ENCODE results near the gene GATB.
"Not testable (repeated sequence)": the region's sequence is repeated elsewhere in the genome, so short reads cannot be mapped to it uniquely, and the experiment has no call there.

The GATB gene

DNA sequence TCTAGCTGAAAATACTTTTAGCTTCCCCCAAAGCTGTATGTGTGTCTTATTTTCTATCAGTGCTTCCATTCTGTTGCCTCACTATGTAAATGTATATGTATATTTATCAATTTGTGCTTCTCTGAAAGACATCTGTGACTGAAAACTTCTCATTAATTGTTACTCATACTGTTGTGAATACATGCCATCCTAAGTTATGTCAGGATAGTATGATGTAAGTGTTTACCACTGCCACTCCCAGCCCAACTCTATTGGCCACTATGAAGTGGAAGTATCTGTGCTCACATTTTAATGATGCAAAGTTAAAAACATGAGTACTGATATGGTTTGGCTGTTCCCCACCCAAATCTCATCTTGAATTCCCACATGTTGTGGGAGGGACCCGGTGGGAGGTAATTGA, 24.4 kb downstream of the GATB start:
- in situ Hi-C loops (cut with HindIII; ENCODE audit: low sequenced_read_pairs), result no loop called here

DNA sequence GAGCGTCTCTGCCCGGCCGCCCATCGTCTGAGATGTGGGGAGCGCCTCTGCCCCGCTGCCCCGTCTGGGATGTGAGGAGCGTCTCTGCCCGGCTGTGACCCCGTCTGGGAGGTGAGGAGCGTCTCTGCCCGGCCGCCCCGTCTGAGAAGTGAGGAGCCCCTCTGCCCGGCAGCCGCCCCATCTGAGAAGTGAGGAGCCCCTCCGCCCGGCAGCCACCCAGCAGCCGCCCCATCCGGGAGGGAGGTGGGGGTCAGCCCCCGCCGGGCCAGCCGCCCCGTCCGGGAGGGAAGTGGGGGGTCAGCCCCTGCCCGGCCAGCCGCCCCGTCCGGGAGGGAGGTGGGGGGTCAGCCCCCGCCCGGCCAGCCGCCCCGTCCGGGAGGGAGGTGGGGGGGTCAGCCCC, 29.1 kb downstream of the GATB start:
- in situ Hi-C loops (cut with HindIII; ENCODE audit: low sequenced_read_pairs), result not testable (repeated sequence)

DNA sequence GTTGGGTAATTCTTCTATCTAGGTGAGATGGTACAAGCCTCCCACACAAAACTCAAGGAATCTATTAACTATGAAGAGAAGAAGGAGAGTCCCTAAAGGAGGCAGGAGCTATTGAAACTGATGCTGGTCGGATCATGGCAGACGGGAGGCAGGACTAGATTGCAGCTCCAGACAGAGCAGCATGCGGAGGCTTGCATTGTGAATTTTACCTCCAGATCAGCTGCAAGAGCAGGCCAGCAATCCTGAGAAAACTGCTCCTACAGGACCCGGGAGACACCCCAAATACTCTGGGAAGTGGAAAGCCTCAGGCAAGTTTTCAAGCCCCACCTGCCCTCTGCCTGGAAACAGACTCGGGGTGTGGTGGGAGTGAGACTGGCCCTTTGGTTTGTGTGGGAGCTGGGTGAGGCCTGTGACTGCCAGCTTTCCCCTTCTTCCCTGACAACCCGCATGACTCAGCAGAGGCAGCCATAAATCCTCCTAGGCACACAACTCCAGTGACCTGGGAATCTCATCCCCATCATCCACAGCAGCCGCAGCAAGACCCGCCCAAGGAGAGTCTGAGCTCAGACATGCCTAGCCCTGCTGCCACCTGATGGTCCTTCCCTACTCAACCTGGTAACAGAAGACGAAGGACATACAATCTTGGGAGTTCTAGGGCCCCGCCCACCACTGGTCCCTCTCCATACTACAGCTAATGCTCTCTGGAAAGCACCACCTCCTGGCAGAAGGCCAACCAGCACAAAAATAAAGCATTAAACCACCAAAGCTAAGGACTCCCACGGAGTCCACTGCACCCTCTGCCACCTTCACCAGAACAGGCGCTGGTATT, 30.9 kb downstream of the GATB start:
- in situ Hi-C loops (cut with HindIII; ENCODE audit: low sequenced_read_pairs), result no loop called here

DNA sequence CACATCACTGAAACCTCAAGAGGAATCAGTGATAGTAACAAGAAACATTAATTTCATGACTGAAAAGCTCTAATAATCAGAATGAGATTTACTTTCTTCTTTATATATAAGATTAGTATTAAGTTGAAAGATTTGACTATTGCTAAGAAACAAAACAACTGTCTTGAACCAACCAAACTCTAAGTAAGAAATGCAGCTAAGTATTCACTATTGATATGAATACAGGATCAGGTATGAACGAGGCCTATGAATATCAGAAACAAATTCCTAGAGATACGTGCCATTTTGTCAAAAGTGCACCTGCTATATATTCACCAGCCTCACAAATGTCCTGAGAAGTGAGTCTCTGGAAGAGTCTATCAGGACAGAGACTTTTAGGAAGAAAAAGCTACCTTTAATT, 32.1 kb downstream of the GATB start:
- in situ Hi-C loops (cut with HindIII; ENCODE audit: low sequenced_read_pairs), result no loop called here

DNA sequence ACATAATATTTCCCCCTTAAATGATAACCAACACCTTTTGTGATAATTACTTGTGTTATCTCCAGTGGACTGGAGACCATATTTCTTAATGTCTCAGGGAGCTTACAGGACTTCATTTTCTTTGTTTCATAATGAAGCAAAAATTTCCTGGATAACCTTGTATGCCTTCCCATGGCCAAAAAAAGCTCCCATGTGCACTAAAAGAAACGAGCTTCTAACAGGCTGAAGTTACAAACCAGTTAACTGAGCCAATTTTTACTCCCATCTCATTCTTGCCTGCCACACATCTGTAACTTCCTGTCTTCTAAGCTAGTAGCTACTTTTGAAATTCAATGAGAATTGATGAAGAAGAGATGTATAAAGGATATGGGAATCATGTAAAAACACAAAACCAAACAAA, 32.8 kb downstream of the GATB start:
- in situ Hi-C loops (cut with HindIII; ENCODE audit: low sequenced_read_pairs), result no loop called here

DNA sequence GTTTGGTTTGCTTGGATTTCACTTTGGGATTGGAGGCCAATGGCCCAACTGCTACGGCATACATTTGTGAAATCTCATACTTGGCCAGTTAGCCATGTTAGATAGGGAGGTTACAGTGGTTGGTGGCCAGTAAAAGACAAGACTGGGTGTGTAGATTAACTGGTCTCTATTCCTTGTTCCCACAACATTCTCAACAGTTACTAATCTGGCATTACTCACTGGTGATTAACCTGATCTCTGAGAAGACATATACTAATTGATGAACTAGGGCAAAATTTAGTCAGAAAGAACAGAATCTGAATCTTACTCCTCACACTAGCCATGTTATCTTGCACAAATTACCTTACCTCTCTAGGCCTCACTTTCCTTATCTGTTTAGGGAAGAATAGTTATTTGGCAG, 33.4 kb downstream of the GATB start:
- in situ Hi-C loops (cut with HindIII; ENCODE audit: low sequenced_read_pairs), result no loop called here

DNA sequence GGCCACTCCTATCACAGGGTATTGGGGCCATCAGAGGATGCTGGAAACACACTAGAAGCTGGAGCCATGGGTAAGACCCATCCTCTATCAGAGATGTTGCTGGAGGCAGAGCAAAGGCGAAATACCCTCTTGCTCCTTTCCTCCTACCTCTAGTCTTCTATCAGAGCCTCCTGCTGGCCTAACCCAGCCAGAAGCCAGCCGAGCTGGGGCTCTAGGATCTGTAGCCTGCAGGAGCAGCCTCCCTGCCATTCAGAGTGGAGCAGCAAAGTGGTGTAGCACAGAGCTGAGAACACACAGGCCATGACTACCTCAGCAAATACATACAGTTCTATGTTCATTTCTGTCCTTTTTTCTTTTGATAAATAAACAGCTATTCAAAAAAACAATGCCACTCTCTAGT, 35.7 kb downstream of the GATB start:
- in situ Hi-C loops (cut with HindIII; ENCODE audit: low sequenced_read_pairs), result no loop called here

DNA sequence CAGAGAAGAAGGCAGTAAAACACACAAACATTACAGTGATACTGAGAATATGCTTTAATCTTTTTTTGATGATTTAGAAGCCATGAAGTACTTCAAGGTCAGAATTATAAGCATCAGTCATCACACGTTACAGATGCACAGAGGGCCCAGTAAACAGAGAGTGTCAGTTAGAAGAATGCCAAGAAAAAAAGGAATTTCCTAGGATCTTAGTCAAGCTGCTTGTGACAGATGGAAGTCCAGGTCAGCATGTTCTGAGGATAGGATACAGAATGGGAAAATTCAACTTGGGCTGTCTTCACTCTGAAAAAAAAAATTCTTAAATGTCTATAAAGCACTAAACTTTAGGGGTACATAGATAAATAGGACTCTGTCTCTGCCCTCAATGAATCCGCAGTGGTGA, 38.9 kb downstream of the GATB start:
- in situ Hi-C loops (cut with HindIII; ENCODE audit: low sequenced_read_pairs), result no loop called here

DNA sequence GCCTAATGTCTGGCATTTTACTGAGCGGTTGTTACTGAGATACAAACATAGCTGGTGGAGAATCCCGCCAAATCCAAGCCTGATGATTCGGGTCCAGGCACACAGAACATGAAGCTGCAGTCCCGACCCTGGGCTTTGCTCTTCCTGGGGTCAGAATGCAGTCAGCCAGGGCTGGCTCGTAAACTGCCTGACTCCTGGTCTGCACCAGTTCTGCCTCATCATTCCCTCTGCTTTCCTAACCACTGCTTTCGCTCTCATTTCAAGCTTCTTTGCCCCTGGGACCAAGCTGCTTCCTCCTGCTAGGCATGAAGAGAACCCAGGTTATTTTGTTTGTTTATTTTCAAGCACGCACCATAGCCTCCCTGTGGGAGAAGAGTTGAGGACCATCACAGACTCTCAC, 39.3 kb downstream of the GATB start:
- in situ Hi-C loops (cut with HindIII; ENCODE audit: low sequenced_read_pairs), result no loop called here

DNA sequence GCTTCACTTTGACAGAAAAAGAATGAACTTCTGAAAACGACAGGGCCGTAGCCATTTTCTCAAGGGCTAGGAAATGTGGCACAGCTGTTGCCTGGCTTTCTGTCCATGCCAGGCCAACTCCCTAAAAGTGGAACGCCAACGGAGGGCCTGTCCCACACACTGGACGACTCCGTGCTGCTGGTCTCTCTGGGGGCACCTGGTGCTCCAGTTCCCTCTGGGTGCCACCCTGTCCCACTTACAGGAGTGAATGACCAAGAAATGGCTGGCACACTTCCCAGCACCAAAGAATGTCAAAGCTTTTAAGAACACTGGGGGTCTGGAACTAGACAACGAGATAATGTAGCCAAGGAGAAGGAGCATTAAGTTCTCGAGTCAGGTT, 40.9 kb downstream of the GATB start:
- in situ Hi-C loops (cut with HindIII; ENCODE audit: low sequenced_read_pairs), result loop anchor here (10.0 kb wide), 1 partner anchor 95 kb away; no protein-coding TSS in a partner anchor

DNA sequence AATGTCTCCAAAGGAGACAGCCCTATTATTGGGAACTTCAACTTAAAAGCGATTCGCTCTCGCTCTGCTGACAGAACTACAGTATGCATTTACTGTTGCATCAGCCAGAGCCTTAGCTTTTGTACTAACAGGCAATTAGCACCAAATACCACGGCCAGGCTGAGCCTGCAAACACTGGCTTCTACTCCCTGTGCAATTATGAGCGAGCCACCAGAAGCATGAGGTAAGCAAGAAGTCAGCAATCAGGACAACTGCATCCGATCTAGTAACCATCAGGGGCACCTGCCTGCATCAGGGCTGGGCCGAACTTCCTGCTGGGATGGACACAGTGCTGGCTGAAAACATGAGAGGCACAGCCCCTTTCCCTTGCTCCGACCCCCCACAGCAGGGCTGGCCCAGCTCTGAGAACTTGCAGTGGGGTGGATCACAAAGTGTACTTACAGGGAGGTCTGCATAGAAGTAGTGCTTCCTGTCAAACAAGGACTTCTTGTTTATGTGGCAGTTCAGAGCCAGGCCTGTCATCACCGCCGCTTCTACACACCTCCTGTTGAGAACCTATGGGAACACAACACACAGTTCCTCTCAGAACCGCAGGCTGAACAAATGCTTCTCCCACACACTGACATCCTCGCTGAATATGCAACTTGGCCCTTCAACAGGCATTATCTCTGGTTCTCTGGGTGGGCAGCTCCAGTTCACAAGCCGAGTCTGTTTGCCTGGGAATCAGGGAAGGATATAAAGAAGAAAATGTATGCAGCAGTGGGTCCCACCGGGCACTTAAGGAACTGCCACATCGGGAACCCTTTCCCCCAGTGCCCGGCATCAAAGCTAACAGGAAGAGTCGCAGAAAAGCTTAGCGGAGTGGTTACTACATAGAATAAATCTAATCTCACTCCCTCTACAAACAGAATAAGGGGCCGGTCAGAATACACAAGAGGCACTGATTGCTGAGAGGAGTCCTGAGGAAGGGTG, 41.5 kb downstream of the GATB start:
- in situ Hi-C loops (cut with HindIII; ENCODE audit: low sequenced_read_pairs), result loop anchor here (10.0 kb wide), 1 partner anchor 94 kb away; no protein-coding TSS in a partner anchor

DNA sequence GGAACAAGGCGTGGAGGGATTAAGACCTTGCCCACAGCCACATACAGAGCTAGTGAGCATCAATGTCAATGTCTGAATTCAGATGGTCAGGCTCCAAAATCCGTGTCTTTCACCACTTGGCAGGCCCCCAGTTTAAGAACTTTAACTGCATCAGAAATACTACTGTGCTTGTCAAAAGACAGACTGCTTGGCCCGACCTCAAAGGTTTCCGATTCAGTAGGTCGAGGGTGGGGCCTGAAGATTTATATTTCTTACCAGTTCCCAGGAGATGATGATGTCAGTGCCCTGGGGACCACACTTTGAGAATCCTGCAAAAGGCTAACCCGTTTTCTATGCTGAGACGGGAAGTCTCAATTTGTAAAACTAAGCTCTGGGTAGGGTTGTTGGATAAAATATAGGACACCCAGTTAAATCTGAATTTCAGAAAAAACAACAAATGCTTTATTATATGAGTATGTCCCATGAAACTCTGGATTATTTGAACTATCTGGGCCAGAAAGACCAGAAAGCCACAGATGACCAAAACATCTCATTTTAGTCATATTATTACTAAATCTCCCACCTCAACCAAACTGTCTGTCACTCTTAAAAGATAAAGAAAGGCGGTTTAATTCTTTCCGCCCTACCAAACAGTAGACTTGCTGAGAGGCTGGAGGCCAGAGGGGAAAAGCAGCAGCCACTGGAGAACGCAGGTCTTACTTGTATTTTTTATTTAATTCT, 42.7 kb downstream of the GATB start:
- in situ Hi-C loops (cut with HindIII; ENCODE audit: low sequenced_read_pairs), result loop anchor here (10.0 kb wide), 1 partner anchor 93 kb away; no protein-coding TSS in a partner anchor

DNA sequence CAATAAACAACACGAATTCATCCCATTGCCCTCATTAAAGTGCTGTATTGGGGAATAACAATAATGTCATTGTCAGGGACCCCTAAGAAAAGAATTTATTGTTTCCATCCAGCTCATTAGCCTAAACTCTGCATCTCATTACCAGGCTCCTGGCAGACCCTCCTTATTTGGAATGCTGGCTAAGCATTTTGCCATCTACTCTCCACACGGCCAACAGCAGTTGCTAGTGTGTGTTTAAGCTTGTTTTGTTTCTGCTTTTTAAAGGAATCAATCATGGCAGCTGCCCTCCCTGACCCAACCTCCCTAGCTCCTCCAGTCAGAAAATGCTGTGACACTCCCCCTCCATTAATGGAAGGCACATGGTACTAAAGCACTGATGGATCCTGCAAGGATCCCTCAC, 43.5 kb downstream of the GATB start:
- in situ Hi-C loops (cut with HindIII; ENCODE audit: low sequenced_read_pairs), result loop anchor here (10.0 kb wide), 1 partner anchor 93 kb away; no protein-coding TSS in a partner anchor

DNA sequence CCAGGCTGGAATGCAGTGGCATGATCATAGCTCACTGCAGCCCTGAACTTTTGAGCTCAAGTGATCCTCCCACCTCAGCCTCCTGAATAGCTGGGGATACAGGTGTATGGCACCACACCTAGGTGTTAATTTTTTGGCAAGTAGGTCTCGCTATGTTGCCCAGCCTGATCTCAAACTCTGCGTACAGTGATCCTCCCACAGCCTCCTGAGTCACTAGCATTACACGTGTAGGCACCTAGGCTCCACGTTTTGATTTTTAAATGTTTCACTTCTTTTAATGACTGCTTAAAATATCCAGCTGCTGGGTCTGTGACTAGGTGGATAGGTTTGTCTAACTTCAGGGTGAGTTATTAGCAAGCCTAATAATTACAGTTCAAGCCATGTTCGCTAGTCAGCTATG, 44.5 kb downstream of the GATB start:
- in situ Hi-C loops (cut with HindIII; ENCODE audit: low sequenced_read_pairs), result loop anchor here (10.0 kb wide), 1 partner anchor 92 kb away; no protein-coding TSS in a partner anchor

DNA sequence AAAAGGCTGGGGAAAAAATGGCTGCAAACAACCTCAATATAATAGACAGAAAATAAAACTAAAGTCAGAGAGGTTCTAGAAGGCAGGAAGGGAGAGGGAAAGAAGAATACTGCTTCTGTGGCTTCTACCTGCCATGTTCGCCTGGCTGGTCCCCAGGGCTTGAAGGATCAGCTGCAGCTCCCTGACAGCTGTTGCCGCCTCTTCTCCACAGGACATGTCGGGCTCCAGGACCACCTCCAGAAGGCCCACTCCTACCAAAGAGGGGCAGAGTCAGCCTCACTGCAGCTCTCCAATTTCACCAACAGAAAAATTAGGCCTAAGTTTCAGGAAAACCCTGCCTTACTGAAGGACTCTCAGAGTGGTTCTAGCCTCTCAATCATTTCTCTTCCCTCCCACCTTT, 44.9 kb downstream of the GATB start:
- in situ Hi-C loops (cut with HindIII; ENCODE audit: low sequenced_read_pairs), result loop anchor here (10.0 kb wide), 1 partner anchor 91 kb away; no protein-coding TSS in a partner anchor

DNA sequence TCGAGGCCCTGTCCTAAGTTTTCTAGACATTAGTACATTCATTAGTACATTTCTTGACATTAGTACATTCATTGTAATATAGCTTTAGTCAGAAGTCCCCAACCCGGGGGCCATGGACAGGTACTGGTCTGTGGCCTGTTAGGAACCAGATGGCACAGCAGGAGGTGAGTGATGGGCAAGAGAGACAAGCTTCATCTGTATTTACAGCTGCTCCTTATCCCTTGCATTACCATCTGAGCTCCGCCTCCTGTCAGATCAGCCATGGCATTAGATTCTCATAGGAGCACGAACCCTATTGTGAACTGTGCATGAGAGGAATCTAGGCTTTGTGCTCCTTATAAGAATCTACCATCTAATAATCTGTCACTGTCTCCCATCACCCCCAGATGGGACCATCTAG, 48.0 kb downstream of the GATB start:
- in situ Hi-C loops (cut with HindIII; ENCODE audit: low sequenced_read_pairs), result loop anchor here (10.0 kb wide), 1 partner anchor 88 kb away; no protein-coding TSS in a partner anchor

DNA sequence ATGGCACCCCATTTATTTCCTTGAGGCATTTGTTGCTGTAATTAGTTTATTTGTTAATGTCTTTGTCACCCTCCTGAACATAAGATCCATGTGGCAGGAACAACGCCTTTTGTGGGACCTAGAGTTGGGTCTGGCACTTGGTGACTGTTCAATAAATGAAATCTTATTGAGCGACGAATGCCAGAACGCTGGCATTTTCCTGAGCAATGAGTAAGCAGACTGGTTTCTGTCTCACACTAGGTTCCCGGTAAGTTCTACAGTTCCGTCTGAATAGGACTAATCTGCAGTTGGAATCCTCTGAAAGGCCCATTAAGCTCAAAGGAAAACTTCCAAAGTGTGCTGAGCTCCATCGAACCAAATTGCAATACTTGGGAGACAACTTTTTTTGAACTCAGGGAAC, 49.2 kb downstream of the GATB start:
- in situ Hi-C loops (cut with HindIII; ENCODE audit: low sequenced_read_pairs), result loop anchor here (10.0 kb wide), 1 partner anchor 87 kb away; no protein-coding TSS in a partner anchor

DNA sequence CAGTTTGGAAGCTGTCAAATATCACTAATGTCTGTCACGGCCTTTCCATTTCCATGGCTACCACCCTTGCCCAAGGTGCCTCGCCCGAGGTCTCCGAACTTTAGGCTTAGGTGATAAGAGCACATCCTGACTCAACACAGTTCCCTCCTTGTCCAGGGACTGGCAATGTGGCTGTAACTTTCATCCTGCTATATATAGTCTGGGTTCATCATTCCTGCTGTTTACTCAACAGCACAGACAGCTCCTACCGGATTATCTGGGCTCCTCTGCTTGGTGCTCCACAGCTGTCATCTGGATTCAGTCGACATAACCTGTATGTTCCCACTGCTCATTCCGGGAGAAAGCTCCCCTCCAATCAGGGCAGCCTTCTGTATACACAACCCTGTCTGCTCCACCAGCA, 51.2 kb downstream of the GATB start:
- in situ Hi-C loops (cut with HindIII; ENCODE audit: low sequenced_read_pairs), result no loop called here

DNA sequence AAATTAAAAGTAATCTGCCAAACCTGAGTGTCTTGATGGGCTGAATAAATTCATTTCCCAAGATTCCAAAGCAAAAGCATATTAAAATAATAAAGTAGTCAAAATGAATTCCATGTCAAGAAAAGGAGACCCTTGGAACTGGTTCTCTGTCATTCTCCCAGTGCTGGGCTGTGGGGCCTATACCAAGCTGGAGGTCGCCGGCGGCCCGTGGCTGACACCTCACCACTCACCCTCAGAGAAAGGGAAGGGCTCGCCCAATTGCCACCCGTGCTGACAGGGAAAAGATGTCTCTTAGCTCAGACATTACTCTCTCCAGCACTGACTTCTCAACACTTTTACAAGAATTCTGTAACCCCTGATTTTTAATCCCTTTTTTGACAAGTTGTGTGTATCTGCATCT, 51.7 kb downstream of the GATB start:
- in situ Hi-C loops (cut with HindIII; ENCODE audit: low sequenced_read_pairs), result no loop called here

DNA sequence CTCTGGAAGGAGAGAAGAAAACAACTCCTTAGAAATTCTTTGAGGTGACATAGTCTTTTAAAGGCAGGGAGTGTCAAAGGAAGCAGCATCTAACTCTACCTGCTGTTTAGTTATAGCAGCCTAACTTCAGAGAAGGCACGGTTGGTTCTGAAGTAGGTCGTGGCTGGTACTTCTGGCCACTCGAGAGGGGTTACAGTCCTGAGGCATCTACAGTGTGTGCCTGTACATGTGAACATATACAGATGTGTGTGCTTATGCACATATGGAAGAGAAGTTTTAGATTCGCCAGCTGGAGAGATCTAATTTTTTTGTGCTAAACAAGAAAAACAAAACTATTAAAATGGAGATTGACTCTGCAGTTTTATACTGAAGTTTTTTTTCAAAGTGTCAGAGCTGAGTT, 52.7 kb downstream of the GATB start:
- in situ Hi-C loops (cut with HindIII; ENCODE audit: low sequenced_read_pairs), result no loop called here

DNA sequence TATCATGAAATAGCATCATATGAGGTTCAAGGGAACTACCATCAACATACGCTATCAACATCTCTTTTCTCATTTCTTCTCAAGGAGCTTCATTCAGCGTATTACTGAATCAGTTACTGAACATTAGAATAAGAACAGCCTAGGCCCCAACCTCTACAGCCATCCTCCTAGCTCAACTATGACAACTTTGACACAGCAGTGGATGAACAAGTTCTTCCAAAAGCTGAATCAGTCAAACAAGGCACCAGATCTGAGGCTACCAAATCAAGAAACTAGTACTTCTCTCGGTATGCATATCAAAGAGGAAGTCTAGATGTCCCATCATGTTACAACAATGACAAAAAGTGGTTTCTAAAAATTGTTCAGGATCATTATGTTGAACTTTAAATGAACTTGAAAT, 57.4 kb downstream of the GATB start:
- in situ Hi-C loops (cut with HindIII; ENCODE audit: low sequenced_read_pairs), result no loop called here
